ENCODE data around the gene ISOC2.
"Not testable (repeated sequence)": the region's sequence is repeated elsewhere in the genome, so short reads cannot be mapped to it uniquely, and the experiment has no call there.

ISOC2 gene

GRCh38 chr19:55457683-55458457 is 3.6 kb downstream of the ISOC2 start:
- DNase-seq (ENCODE audit: low read depth): no peak

- no peak for DNase-seq (ENCODE audit: low read depth)
Observed at GRCh38 chr19:55456347-55456746, 5.1 kb downstream of the ISOC2 start.

DNA sequence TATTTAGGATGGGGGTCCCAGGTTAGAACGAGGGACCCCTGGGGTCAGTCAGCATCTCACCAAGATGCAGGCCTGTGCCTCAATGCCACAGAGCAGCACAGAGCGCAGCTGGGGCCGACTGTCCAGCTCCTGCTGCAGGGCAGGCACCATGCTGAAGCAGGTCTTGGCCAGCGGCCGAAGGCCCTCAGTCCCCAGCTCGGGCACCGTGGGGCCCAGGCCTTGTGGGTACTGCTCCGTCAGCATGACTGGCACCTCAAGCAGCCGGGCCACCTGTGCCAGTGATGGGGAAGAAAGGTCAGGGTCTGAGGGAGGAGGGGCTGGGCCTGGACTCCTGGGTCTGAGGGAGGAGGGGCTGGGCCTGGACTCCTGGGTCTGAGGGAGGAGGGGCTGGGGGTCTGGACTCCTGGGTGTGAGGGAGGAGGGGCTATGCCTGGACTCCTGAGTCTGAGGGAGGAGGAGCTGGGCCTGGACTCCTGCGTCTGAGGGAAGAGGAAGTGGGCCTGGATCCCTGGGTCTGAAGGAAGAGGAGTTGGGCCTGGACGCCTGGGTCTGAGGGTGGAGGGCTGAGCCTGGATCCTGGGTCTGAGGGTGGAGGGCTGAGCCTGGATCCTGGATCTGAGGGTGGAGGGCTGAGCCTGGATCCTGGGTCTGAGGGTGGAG is 5.7 kb downstream of the ISOC2 start:
- no peak for DNase-seq (ENCODE audit: low read depth)

GRCh38 chr19:55454787-55455243 is 6.6 kb downstream of the ISOC2 start:
- no peak for DNase-seq (ENCODE audit: low read depth)

GRCh38 chr19:55453511-55454260 is 7.8 kb downstream of the ISOC2 start:
- no peak for DNase-seq (ENCODE audit: low read depth)

- peak; percentile 17 for DNase-seq (ENCODE audit: low read depth)
Observed at GRCh38 chr19:55452749-55453346, 8.6 kb downstream of the ISOC2 start.

DNA sequence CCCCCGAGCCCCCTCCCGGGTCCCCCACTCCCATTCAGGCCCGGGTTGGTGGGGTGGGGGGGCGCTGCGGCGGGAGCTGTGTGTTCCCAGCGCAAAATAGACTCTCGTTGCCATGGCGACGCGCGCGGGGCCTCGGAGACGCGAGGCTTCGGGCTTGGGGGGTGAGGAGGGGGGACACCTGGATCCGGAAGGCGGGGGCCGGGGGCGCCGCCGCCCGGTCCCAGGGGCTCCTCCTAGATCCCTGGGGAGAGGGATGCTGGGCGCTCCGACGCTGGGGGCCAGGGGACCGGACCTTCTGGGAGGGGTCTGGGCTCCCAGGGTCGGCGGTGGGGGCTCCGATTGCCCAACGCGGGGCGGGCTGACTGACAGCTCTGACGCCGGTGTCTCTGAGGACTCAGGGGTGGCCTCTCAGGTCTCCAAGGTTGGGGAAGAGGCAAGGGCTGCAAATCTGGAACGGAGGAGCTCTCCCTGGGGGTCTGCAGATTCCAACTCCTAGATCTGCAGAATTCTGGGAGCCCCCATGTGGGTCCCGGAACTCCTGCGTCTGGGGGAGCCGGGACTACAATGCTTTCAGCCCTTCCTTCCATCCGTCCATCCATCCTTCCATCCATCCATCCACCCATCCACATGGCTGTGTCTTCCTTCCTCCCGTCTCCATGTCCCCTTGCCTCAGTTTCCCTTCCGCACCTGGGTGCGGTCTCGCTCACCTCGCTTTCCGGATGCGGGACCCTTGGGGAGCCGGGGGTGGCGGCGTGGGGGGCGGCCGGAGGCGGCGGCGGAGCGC is 9.3 kb downstream of the ISOC2 start:
- DNase-seq (ENCODE audit: low read depth): peak; percentile 20

- DNase-seq (ENCODE audit: low read depth): no peak
Observed at GRCh38 chr19:55451163-55451964, 10.1 kb downstream of the ISOC2 start.

DNA sequence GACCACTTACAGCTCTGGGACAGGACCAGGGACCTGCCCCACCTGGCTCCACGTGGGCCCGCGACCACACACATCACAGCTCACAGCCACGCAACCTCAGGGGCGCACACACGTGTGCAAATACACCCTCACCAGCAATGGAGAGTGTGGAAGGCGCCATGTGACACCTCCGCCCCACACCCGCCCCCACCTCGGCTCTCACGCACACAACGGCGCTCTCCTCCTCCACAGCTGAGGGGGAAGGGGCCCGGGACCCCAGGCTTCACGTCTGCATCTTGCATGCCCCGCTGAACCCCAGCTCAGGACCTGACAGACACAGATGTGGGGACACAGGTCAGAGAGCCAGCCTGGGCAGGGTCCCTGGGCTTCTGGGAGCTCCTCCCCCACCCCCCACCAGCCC is 12.0 kb downstream of the ISOC2 start:
- no peak for DNase-seq (ENCODE audit: low read depth)

- DNase-seq (ENCODE audit: low read depth): not testable (repeated sequence)
Observed at GRCh38 chr19:55448175-55448490, 13.3 kb downstream of the ISOC2 start.

- DNase-seq (ENCODE audit: low read depth): no peak
Observed at GRCh38 chr19:55447421-55448174, 13.8 kb downstream of the ISOC2 start.

DNA sequence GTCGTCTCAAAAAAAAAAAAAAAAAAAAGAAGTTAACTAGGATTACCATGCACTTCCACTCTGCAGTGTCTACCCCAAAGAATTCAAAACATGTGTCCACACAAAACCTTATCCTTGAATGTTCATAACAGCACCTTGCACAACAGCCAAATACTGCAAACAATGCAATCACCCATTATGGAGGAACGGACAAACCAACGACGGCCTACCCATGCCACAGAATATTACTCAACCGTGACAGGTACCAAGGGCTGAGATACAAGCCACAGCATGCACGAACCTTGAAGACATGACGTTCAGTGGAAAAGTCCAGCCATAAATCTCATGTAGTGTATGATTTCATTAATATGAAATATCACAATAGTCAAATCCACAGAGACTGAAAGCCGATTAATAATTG is 15.4 kb downstream of the ISOC2 start:
- DNase-seq (ENCODE audit: low read depth): no peak

- DNase-seq (ENCODE audit: low read depth): no peak
Observed at GRCh38 chr19:55444646-55445045, 16.8 kb downstream of the ISOC2 start.

GRCh38 chr19:55443824-55444480 is 17.5 kb downstream of the ISOC2 start:
- no peak for DNase-seq (ENCODE audit: low read depth)

GRCh38 chr19:55443045-55443823 is 18.2 kb downstream of the ISOC2 start, which contains the start of gene SHISA7:
TSS of gene SHISA7 (minus strand) at chr19:55443300. CDS start at chr19:55442863, 437 bp downstream.
- no peak for DNase-seq (ENCODE audit: low read depth)

DNA sequence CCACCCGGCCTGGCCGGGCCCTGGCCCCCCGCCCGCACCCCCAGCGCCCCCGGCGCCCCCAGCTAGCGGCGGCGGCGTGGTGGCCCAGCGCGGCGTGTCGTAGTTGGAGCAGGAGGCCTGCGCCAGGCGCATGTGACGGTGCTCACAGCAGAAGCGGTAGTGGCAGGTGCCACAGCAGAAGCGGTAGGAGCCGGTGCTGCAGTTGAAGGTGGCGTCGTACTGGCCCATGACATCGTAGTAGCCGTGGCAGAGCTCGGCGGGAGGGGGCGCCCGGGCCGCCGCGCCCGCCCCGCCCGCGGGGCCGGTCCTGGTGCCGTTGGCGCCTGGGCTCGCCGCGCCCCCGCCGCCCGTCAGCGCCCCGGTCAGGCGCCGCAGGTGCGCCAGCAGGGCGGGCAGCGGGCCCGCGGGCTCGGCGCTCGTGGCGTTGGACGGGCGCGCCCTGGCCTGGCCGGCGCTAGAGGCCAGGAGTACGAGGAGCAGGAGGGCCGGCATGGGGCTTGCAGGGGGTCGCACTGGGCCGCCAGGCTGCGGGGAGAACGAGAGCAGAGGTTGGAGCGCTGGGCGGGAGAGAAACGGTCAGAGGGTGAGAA is 19.0 kb downstream of the ISOC2 start:
- DNase-seq (ENCODE audit: low read depth): no peak

DNA sequence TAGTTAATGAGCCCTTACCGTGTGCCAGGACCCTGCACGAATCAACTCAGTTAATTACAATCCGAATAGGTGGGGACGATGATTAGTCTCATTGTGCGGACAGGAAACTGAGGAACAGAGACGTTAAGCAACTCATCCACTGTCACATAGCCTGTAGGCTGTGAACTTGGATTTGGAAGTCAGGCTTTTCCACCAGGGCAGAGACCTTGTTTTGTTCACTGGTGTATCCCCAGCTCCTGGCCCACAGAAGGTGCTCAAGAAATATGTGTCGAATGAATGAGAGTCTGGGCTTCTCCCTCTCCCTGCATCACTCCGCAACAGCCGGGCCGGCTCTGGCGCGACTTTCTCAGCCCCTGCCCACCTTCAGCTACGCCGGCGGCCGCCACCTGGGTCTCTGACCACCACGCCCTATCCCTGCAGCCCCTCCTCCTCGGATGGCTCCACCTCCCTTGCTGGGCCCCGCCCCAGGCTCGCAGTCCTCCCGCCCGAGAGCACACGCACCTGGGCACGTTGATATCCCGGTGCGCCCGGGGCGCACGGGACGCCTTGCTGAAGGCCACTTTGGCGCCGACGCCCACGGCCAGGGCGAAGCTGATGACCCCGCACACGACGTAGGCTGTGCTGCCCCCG is 19.6 kb downstream of the ISOC2 start:
- DNase-seq (ENCODE audit: low read depth): no peak

DNA sequence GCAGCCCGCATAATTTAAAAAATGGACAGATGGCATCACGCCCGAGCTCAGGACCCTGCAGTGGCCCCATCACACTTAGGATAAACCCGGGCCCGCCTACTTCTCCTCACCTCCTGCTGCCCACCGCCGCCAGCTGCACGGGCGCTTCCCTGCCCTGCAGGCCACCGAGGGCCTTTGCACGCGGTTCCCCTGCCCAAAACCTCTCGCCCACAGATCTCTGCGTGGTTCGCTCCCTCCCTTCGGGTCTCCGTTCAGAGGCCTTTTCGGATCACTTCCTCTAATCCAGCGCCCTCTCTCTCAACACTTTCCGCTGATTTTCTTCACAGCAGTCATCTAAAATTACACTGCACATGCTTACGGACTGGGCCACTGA is 20.1 kb downstream of the ISOC2 start:
- DNase-seq (ENCODE audit: low read depth): no peak
